Thyroid gland (tissue), 4 donors: ENCODE results near the gene LCN2. TPM values are rescaled to one million over a fixed set of nuclear protein-coding genes. Genes with fewer than 3 reads are reported as not detected.

Experiments used
- DNase-seq, 2 donors: peaks; one replicate each; pipeline ENCODE4 v3.0.0-alpha.2; 2019
- H3K27ac ChIP-seq, 3 donors: fragments of 200-600 bp; sonication (generic); 1 replicate in 2 of 3; 2 replicates in 1 of 3; pipeline ENCODE4 v1.5.1; 2016 to 2019; ENCODE audit warnings: mild to moderate bottlenecking in 1 of 3, moderate library complexity in 1 of 3
- H3K27me3 ChIP-seq: fragments of 200-600 bp; sonication (generic); one replicate; pipeline ENCODE4 v1.5.1; 2019
- H3K36me3 ChIP-seq, 2 donors: fragments of 200-600 bp; sonication (generic); one replicate each; pipeline ENCODE4 v1.5.1; 2016 to 2019
- H3K4me1 ChIP-seq, 2 donors: fragments of 200-600 bp; sonication (generic); one replicate each; pipeline ENCODE4 v1.5.1; 2017 to 2019
- H3K4me3 ChIP-seq, 3 donors: fragments of 200-600 bp; sonication (generic); replicated peaks in 1 of 3; 1 replicate in 2 of 3; 2 replicates in 1 of 3; pipeline ENCODE4 v1.5.1; 2016; ENCODE audit warnings: mild to moderate bottlenecking in 1 of 3
- H3K9me3 ChIP-seq: fragments of 200-600 bp; sonication (generic); one replicate; pipeline ENCODE4 v1.5.1; 2017
- CTCF ChIP-seq, 6 experiments: fragments of 200-600 bp in 3 of 6; fragments of 450-650 bp in 3 of 6; sonication (generic) in 3 of 6; IDR thresholded peaks; one replicate each; pipeline ENCODE4 v1.5.1; 2016 to 2019; ENCODE audit warnings: antibody characterized with exemption in 6 of 6, mild to moderate bottlenecking in 2 of 6, inconsistent platforms in 1 of 6, moderate library complexity in 1 of 6
- POLR2A ChIP-seq, 2 donors: fragments of 450-650 bp; IDR thresholded peaks; one replicate each; pipeline ENCODE4 v1.6.1; 2017; ENCODE audit warnings: antibody characterized with exemption in 2 of 2, mild to moderate bottlenecking in 2 of 2, moderate library complexity in 1 of 2
- whole genome bisulfite sequencing, 2 donors: methylation state at CpG; one replicate each; pipeline ENCODE4 v1.1.5; 2017; 5-methylcytosine and 5-hydroxymethylcytosine counted together
- intact Hi-C: fragments of 100-400 bp; cut with DNase I; formaldehyde crosslinking; loops from one replicate; pipeline ENCODE4 v1.15.1; 2023
- total RNA-seq, 4 donors: library from RNA; depleted of rRNA; stranded (reverse); fragments of >200 nt; gene quantifications; one replicate each; pipeline ENCODE4 v1.2.3, GENCODE V29; 2016

The LCN2 gene
- total RNA-seq, 4 donors from 2014 or later = 0.45 to 10.6 (median 2.5) TPM

GRCh38 chr9:128121924-128122808 lies 27.1 kb upstream of the LCN2 start:
- TF ChIP-seq POLR2A (IDR thresholded peaks at IDR 0.05) (no peak), CTCF (IDR thresholded peaks at IDR 0.05) (no peak)
- peak in 1 of 2 donors; percentile 1 for DNase-seq
- Histone ChIP-seq H3K36me3 (peaks cover 29 to 31% of the 10 kb centered on the region in 2 donors), H3K27me3 (no peaks in the 10 kb centered on the region), H3K4me1 (peaks cover 14 to 21% of the 10 kb centered on the region in 2 donors), H3K27ac (no peak overlapping the region), H3K4me3 (no peak overlapping the region), H3K9me3 (no peaks in the 10 kb centered on the region)
- 94 to 95% methylated on average over 19 to 20 of the region's 27 CpGs for WGBS, 2 donors
- intact Hi-C loops = no loop called here

GRCh38 chr9:128122809-128123175 lies 26.5 kb upstream of the LCN2 start:
- peaks cover 14 to 20% of the 10 kb centered on the region in 2 donors for H3K4me1 ChIP-seq
- intact Hi-C loops = no loop called here

GRCh38 chr9:128123451-128124080 lies 25.7 kb upstream of the LCN2 start:
- Histone ChIP-seq H3K36me3 (peaks cover 29 to 31% of the 10 kb centered on the region in 2 donors), H3K27ac (no peak overlapping the region), H3K9me3 (no peaks in the 10 kb centered on the region), H3K4me1 (peaks cover 15 to 16% of the 10 kb centered on the region in 2 donors), H3K4me3 (no peak overlapping the region), H3K27me3 (no peaks in the 10 kb centered on the region)
- intact Hi-C loops = no loop called here
- WGBS, 2 donors = 91 to 93% methylated on average over 20 to 21 of the region's 21 CpGs
- DNase-seq = no peak
- TF ChIP-seq CTCF (IDR thresholded peaks at IDR 0.05) (no peak), POLR2A (IDR thresholded peaks at IDR 0.05) (no peak)

More at GRCh38 chr9:128122809-128123175, 26.5 kb upstream of the LCN2 start:
- no peak for DNase-seq
- Histone ChIP-seq H3K9me3 (no peaks in the 10 kb centered on the region), H3K4me3 (no peak overlapping the region), H3K27ac (no peak overlapping the region), H3K36me3 (peaks cover 29 to 31% of the 10 kb centered on the region in 2 donors), H3K27me3 (no peaks in the 10 kb centered on the region)
- no peak for TF ChIP-seq POLR2A (IDR thresholded peaks at IDR 0.05)
- TF ChIP-seq CTCF (IDR thresholded peaks at IDR 0.05) = no peak
- WGBS, 2 donors = 93 to 98% methylated on average over 6 to 20 of the region's 24 CpGs

GRCh38 chr9:128124451-128124850 lies 24.8 kb upstream of the LCN2 start:
- H3K9me3 ChIP-seq = no peaks in the 10 kb centered on the region
- peaks cover 22 to 25% of the 10 kb centered on the region in 2 donors for H3K4me1 ChIP-seq
- WGBS, 2 donors = 93 to 96% methylated on average over 8 of the region's 8 CpGs
- no peak overlapping the region for H3K4me3 ChIP-seq
- H3K27ac ChIP-seq = no peak overlapping the region
- H3K27me3 ChIP-seq = no peaks in the 10 kb centered on the region
- intact Hi-C loops = no loop called here
- peaks cover 29 to 31% of the 10 kb centered on the region in 2 donors for H3K36me3 ChIP-seq
- TF ChIP-seq CTCF (IDR thresholded peaks at IDR 0.05) (no peak), POLR2A (IDR thresholded peaks at IDR 0.05) (no peak)
- DNase-seq = no peak
